OCI-LY1 (cell line): ENCODE results near the gene ANKRD31.

Source experiments
- H2AFZ ChIP-seq: fragments of 200-600 bp; sonication (generic), shearing (Covaris generic); 2 replicates; pipeline ENCODE4 v1.6.0; 2014; ENCODE audit warnings: antibody characterized with exemption, mild to moderate bottlenecking, low read length
- H3F3A ChIP-seq: fragments of 200-600 bp; sonication (generic), shearing (Covaris generic); 2 replicates; pipeline ENCODE4 v1.6.0; 2014; ENCODE audit warnings: mild to moderate bottlenecking, antibody characterized with exemption, low read length, moderate library complexity; ENCODE audit not compliant: insufficient read depth
- H3K27ac ChIP-seq: fragments of 200-600 bp; sonication (generic); 2 replicates; pipeline ENCODE4 v1.5.1; 2014; ENCODE audit warnings: low read length, mixed run types, mild to moderate bottlenecking, low read depth; ENCODE audit not compliant: poor library complexity, severe bottlenecking
- H3K27me3 ChIP-seq: fragments of 200-600 bp; sonication (generic); 2 replicates; pipeline ENCODE4 v1.6.0; 2014; ENCODE audit warnings: antibody characterized with exemption, mild to moderate bottlenecking, low read length, moderate library complexity; ENCODE audit not compliant: insufficient read depth
- H3K36me3 ChIP-seq: fragments of 200-600 bp; sonication (generic); 2 replicates; pipeline ENCODE4 v1.6.1; 2014; ENCODE audit warnings: mild to moderate bottlenecking, antibody characterized with exemption, low read length, moderate library complexity, mixed read lengths; ENCODE audit not compliant: insufficient read depth
- H3K4me1 ChIP-seq: fragments of 200-600 bp; sonication (generic); 2 replicates; pipeline ENCODE4 v1.5.1; 2014; ENCODE audit warnings: mild to moderate bottlenecking, low read length, moderate library complexity; ENCODE audit not compliant: insufficient read depth, severe bottlenecking
- H3K4me2 ChIP-seq: fragments of 200-600 bp; sonication (generic), shearing (Covaris generic); 2 replicates; pipeline ENCODE4 v1.6.1; 2014; ENCODE audit warnings: low read length
- H3K4me3 ChIP-seq: fragments of 200-600 bp; sonication (generic); 2 replicates; pipeline ENCODE4 v1.5.1; 2014; ENCODE audit warnings: low read length, low read depth, mild to moderate bottlenecking, mixed read lengths; ENCODE audit not compliant: poor library complexity, severe bottlenecking
- H3K79me2 ChIP-seq: fragments of 200-600 bp; shearing (Covaris generic); 2 replicates; pipeline ENCODE4 v1.6.1; 2016; ENCODE audit warnings: mixed run types, low read length, mixed read lengths; ENCODE audit not compliant: insufficient read depth
- H3K9ac ChIP-seq: fragments of 200-600 bp; sonication (generic), shearing (Covaris generic); 2 replicates; pipeline ENCODE4 v1.6.1; 2014; ENCODE audit warnings: mild to moderate bottlenecking, low read length, mixed read lengths
- H3K9me2 ChIP-seq: fragments of 200-600 bp; sonication (generic), shearing (Covaris generic); 2 replicates; pipeline ENCODE4 v1.6.1; 2014; ENCODE audit warnings: low read depth, mild to moderate bottlenecking, low read length, mixed read lengths
- H3K9me3 ChIP-seq: fragments of 200-600 bp; shearing (Covaris generic); 2 replicates; pipeline ENCODE4 v1.6.1; 2014; ENCODE audit warnings: low read length, mixed read lengths
- H4K20me1 ChIP-seq: fragments of 200-600 bp; sonication (generic), shearing (Covaris generic); 2 replicates; pipeline ENCODE4 v1.6.0; 2016; ENCODE audit warnings: mild to moderate bottlenecking, low read length; ENCODE audit not compliant: insufficient read depth
- CTCF ChIP-seq: fragments of 200-600 bp; sonication (generic), shearing (Covaris generic); IDR thresholded peaks from 2 replicates; pipeline ENCODE4 v1.5.1; 2017; ENCODE audit warnings: mild to moderate bottlenecking, antibody characterized with exemption, low read length, moderate library complexity, mixed read lengths
- EZH2 ChIP-seq: fragments of 200-600 bp; sonication (generic), shearing (Covaris generic); IDR thresholded peaks from 2 replicates; pipeline ENCODE4 v1.8.0; 2017; ENCODE audit warnings: borderline replicate concordance, mixed run types, mild to moderate bottlenecking, antibody characterized with exemption, low read length, moderate library complexity, mixed read lengths

ANKRD31 gene

GRCh38 chr5:75214928-75215327 lies 21.8 kb downstream of the ANKRD31 start:
- H3K4me1 ChIP-seq = no peaks in the 10 kb centered on the region
- no peak overlapping the region for H3K9ac ChIP-seq
- no peaks in the 10 kb centered on the region for H3K36me3 ChIP-seq
- TF ChIP-seq EZH2 (no peak), CTCF (no peak)
- no peaks in the 10 kb centered on the region for H3F3A ChIP-seq
- no peak overlapping the region for H3K27ac ChIP-seq
- no peak overlapping the region for H3K4me2 ChIP-seq
- H3K9me2 ChIP-seq = no peaks in the 10 kb centered on the region
- H2AFZ ChIP-seq = no peak overlapping the region
- no peaks in the 10 kb centered on the region for H3K9me3 ChIP-seq
- H4K20me1 ChIP-seq = no peaks in the 10 kb centered on the region
- H3K79me2 ChIP-seq = no peaks in the 10 kb centered on the region
- no peaks in the 10 kb centered on the region for H3K27me3 ChIP-seq
- no peak overlapping the region for H3K4me3 ChIP-seq

- no peaks in the 10 kb centered on the region for H3F3A ChIP-seq
- H3K9ac ChIP-seq = no peak overlapping the region
- no peaks in the 10 kb centered on the region for H3K36me3 ChIP-seq
- H3K9me2 ChIP-seq = no peaks in the 10 kb centered on the region
- no peak overlapping the region for H2AFZ ChIP-seq
- H3K9me3 ChIP-seq = no peaks in the 10 kb centered on the region
- no peak for TF ChIP-seq CTCF
- no peak for TF ChIP-seq EZH2
- no peaks in the 10 kb centered on the region for H3K79me2 ChIP-seq
- H4K20me1 ChIP-seq = no peaks in the 10 kb centered on the region
- no peaks in the 10 kb centered on the region for H3K27me3 ChIP-seq
- H3K4me3 ChIP-seq = no peak overlapping the region
- no peak overlapping the region for H3K27ac ChIP-seq
- H3K4me2 ChIP-seq = no peak overlapping the region
- no peaks in the 10 kb centered on the region for H3K4me1 ChIP-seq
These were observed 22.3 kb downstream of the ANKRD31 start for GRCh38 chr5:75214409-75214808.

GRCh38 chr5:75203604-75204003 lies 33.1 kb downstream of the ANKRD31 start:
- H3K9ac ChIP-seq = no peak overlapping the region
- TF ChIP-seq CTCF = no peak
- no peak for TF ChIP-seq EZH2
- no peaks in the 10 kb centered on the region for H3K79me2 ChIP-seq
- H2AFZ ChIP-seq = no peak overlapping the region
- H3K36me3 ChIP-seq = no peaks in the 10 kb centered on the region
- no peaks in the 10 kb centered on the region for H3F3A ChIP-seq
- H3K4me3 ChIP-seq = no peak overlapping the region
- no peaks in the 10 kb centered on the region for H3K27me3 ChIP-seq
- no peaks in the 10 kb centered on the region for H3K9me3 ChIP-seq
- H3K27ac ChIP-seq = no peak overlapping the region
- no peaks in the 10 kb centered on the region for H3K9me2 ChIP-seq
- no peaks in the 10 kb centered on the region for H4K20me1 ChIP-seq
- no peak overlapping the region for H3K4me2 ChIP-seq
- H3K4me1 ChIP-seq = no peaks in the 10 kb centered on the region
